GM12878 (cell line): ENCODE measurements around the gene MRPL27. TPM values are rescaled to one million over a fixed set of nuclear protein-coding genes. Genes with fewer than 3 reads are reported as not detected.

Experiments used
- ATAC-seq: fragments of 200-7000 bp; cut with Tn5 transposase; 3 replicates; pipeline ENCODE4 v1.9.1; 2020; ENCODE audit warnings: mild to moderate bottlenecking, moderate library complexity
- BruUV-seq: library from RNA; stranded (reverse); fragments of 400-500 nt; replicated peaks from 2 replicates; lab custom pipeline; 2021; lab: Mats Ljungman, UMichigan
- CTCF ChIA-PET: fragments of 300-600 bp; sonication (Branson Sonifier 250); formaldehyde crosslinking; extraction: SDS; loops from one replicate; lab custom pipeline; 2021; ENCODE audit warnings: inconsistent platforms; lab: Yijun Ruan, JAX
- POLR2A ChIA-PET: fragments of 350-600 bp; formaldehyde crosslinking; extraction: SDS; loops from one replicate; lab custom pipeline; 2021; ENCODE audit warnings: inconsistent platforms; lab: Charles Lee
- RAD21 ChIA-PET: fragments of 300-600 bp; sonication (Branson Sonifier 250); formaldehyde crosslinking; loops from one replicate; lab custom pipeline; 2023; ENCODE audit warnings: antibody characterized with exemption; ENCODE audit not compliant: unreplicated experiment; lab: Charles Lee
- SMC1A ChIA-PET: fragments of 300-600 bp; sonication (Branson Sonifier 250); formaldehyde crosslinking; loops from one replicate; lab custom pipeline; 2023; ENCODE audit not compliant: unreplicated experiment, uncharacterized antibody; lab: Charles Lee
- DNase-seq: peaks from one replicate; pipeline ENCODE4 v3.0.0-alpha.2; 2011; ENCODE audit warnings: low read depth, low spot score
- FAIRE-seq: peaks from 3 replicates; lab custom pipeline; 2011; peaks lifted over from hg19 to GRCh38; lab: Jason Lieb, UNC
- H2AFZ ChIP-seq: 2 replicates; pipeline ENCODE4 v1.6.0; 2011; ENCODE audit warnings: low read depth, low read length, control low read depth; ENCODE audit not compliant: control insufficient read depth
- H3K27ac ChIP-seq: 2 replicates; pipeline ENCODE4 v1.5.1; 2011; ENCODE audit warnings: control low read depth; ENCODE audit not compliant: control insufficient read depth, insufficient read depth
- H3K27me3 ChIP-seq, 2 experiments: replicated peaks in 1 of 2; 2 replicates each; pipeline versions ENCODE4 v1.6.0 to v1.6.1; 2011; ENCODE audit warnings: low read length in 1 of 2; ENCODE audit not compliant: control insufficient read depth in 2 of 2, insufficient read depth in 2 of 2
- H3K36me3 ChIP-seq, 2 experiments: 2 replicates each; pipeline ENCODE4 v1.5.1; 2011; ENCODE audit warnings: low read length in 1 of 2; ENCODE audit not compliant: control insufficient read depth in 2 of 2, insufficient read depth in 2 of 2
- H3K4me1 ChIP-seq: 2 replicates; pipeline ENCODE4 v1.6.1; 2011; ENCODE audit warnings: mild to moderate bottlenecking, low read length, moderate library complexity, mixed read lengths; ENCODE audit not compliant: control insufficient read depth, insufficient read depth
- H3K4me2 ChIP-seq: 2 replicates; pipeline ENCODE4 v1.6.0; 2011; ENCODE audit warnings: control low read depth; ENCODE audit not compliant: control insufficient read depth, insufficient read depth
- H3K4me3 ChIP-seq: fragments of 200-600 bp; sonication (generic); 2 replicates; pipeline ENCODE4 v1.5.1; 2016
- H3K79me2 ChIP-seq: 2 replicates; pipeline ENCODE4 v1.6.0; 2011; ENCODE audit warnings: low read length; ENCODE audit not compliant: control insufficient read depth, insufficient read depth
- H3K9ac ChIP-seq: 2 replicates; pipeline ENCODE4 v1.8.0; 2011; ENCODE audit warnings: low read length, control low read depth, mixed read lengths; ENCODE audit not compliant: control insufficient read depth, insufficient read depth
- H3K9me3 ChIP-seq: replicated peaks from 3 replicates; pipeline ENCODE4 v1.5.1; 2011; ENCODE audit warnings: mild to moderate bottlenecking, low read length; ENCODE audit not compliant: control insufficient read depth, insufficient read depth
- H4K20me1 ChIP-seq: 2 replicates; pipeline ENCODE4 v1.6.0; 2011; ENCODE audit not compliant: control insufficient read depth, insufficient read depth
- CREB1 ChIP-seq: IDR thresholded peaks from 2 replicates; pipeline ENCODE4 v1.6.1; 2012; ENCODE audit warnings: low read depth, mild to moderate bottlenecking, inconsistent platforms
- CREM ChIP-seq: IDR thresholded peaks from 2 replicates; pipeline ENCODE4 v1.6.1; 2014; ENCODE audit warnings: antibody characterized with exemption, low read depth
- EED ChIP-seq: sonication (generic); IDR thresholded peaks from 2 replicates; pipeline ENCODE4 v1.6.1; 2016; ENCODE audit warnings: antibody characterized with exemption, low read depth
- FOXM1 ChIP-seq: IDR thresholded peaks from 2 replicates; pipeline ENCODE4 v1.6.1; 2012; ENCODE audit warnings: low read depth, mild to moderate bottlenecking, inconsistent platforms, low read length, moderate library complexity
- GATAD2B ChIP-seq: fragments of 450-650 bp; conservative IDR thresholded peaks from 2 replicates; pipeline ENCODE4 v1.6.1; 2017; ENCODE audit warnings: low read depth, mild to moderate bottlenecking, moderate library complexity
- IKZF2 ChIP-seq, 2 experiments: fragments of 450-650 bp; IDR thresholded peaks; 2 replicates each; pipeline ENCODE4 v1.6.1; 2017; ENCODE audit warnings: mild to moderate bottlenecking in 2 of 2, moderate library complexity in 2 of 2
- KDM1A ChIP-seq: fragments of 200-600 bp; sonication (generic); IDR thresholded peaks from 2 replicates; pipeline ENCODE4 v1.6.1; 2016; ENCODE audit warnings: borderline replicate concordance
- MTA2 ChIP-seq: fragments of 450-650 bp; IDR thresholded peaks from 2 replicates; pipeline ENCODE4 v1.6.1; 2016; ENCODE audit warnings: low read depth, mild to moderate bottlenecking, moderate library complexity
- MTA3 ChIP-seq: IDR thresholded peaks from 2 replicates; pipeline ENCODE4 v1.6.1; 2012; ENCODE audit warnings: low read length, inconsistent platforms, borderline replicate concordance
- MYC ChIP-seq: IDR thresholded peaks from 2 replicates; pipeline ENCODE4 v1.6.1; 2011; ENCODE audit warnings: mild to moderate bottlenecking, low read length, moderate library complexity, inconsistent platforms; ENCODE audit not compliant: insufficient read depth, insufficient replicate concordance, insufficient read length, severe bottlenecking
- NFIC ChIP-seq: IDR thresholded peaks from 2 replicates; pipeline ENCODE4 v1.6.1; 2012; ENCODE audit warnings: low read depth, mild to moderate bottlenecking, inconsistent platforms, low read length, moderate library complexity
- NFXL1 ChIP-seq: fragments of 450-650 bp; IDR thresholded peaks from 2 replicates; pipeline ENCODE4 v1.6.1; 2017; ENCODE audit warnings: antibody characterized with exemption, mild to moderate bottlenecking, borderline replicate concordance
- NFYB ChIP-seq: IDR thresholded peaks from 2 replicates; pipeline ENCODE4 v1.6.1; 2011; ENCODE audit warnings: low read depth, mild to moderate bottlenecking, low read length, improper control_type of control experiment, moderate library complexity; ENCODE audit not compliant: insufficient read depth
- SMAD5 ChIP-seq: IDR thresholded peaks from 2 replicates; pipeline ENCODE4 v1.6.1; 2016; ENCODE audit warnings: antibody characterized with exemption, low read depth
- ZNF384 ChIP-seq: IDR thresholded peaks from 2 replicates; pipeline ENCODE4 v1.6.1; 2012; ENCODE audit warnings: low read depth, mild to moderate bottlenecking, low read length, improper control_type of control experiment, borderline replicate concordance
- WGBS: methylation state at CpG from one replicate; pipeline ENCODE4 v1.1.6; 2016; ENCODE audit warnings: low lambda C conversion rate; ENCODE audit not compliant: insufficient replicate concordance, insufficient coverage; ENCODE audit errors: missing lambda C conversion rate; 5-methylcytosine and 5-hydroxymethylcytosine counted together
- in situ Hi-C: fragments of 300-500 bp; cut with MboI; formaldehyde crosslinking; loops from 9 replicates; pipeline ENCODE4 v1.14.3; 2018; ENCODE audit warnings: mixed read lengths
- intact Hi-C: fragments of 100-400 bp; cut with micrococcal nuclease; formaldehyde crosslinking; loops from one replicate; pipeline ENCODE4 v1.14.2; 2022; ENCODE audit not compliant: unreplicated experiment
- polyA plus RNA-seq, 11 experiments: library from polyadenylated mRNA; depleted of rRNA in 4 of 11; unstranded in 6 of 11; stranded (reverse) in 5 of 11; fragments of >200 nt; fragmentation: Nextera tagmentation in 4 of 11; fragmentation: Illumina TruSeq in 1 of 11; extraction: Ambion mirVana in 4 of 11; extraction: Trizol in 1 of 11; gene quantifications; 1 replicate in 1 of 11; 2 replicates in 10 of 11; pipeline versions ENCODE4 v1.2.1 to v1.2.3, GENCODE V29; 2011 to 2016; ENCODE audit warnings: inconsistent platforms in 2 of 11, missing spikeins in 2 of 11, low read depth in 1 of 11
- total RNA-seq, 4 experiments: library from RNA; depleted of rRNA in 3 of 4; stranded (reverse); fragments of >200 nt in 3 of 4; fragmentation: Illumina TruSeq in 1 of 4; extraction: Trizol in 1 of 4; gene quantifications; 2 replicates each; pipeline versions ENCODE4 v1.2.1 to v1.2.3, GENCODE V29; 2013 to 2021
- TF ChIP-seq, protein P1 (sequence below): fragments of 450-650 bp; IDR thresholded peaks from 2 replicates; pipeline ENCODE4 v1.6.1; 2017; ENCODE audit warnings: mild to moderate bottlenecking, moderate library complexity
- TF ChIP-seq, protein P2 (sequence below): IDR thresholded peaks from 2 replicates; pipeline ENCODE4 v1.6.1; 2012; ENCODE audit warnings: low read depth, low read length, improper control_type of control experiment
- TF ChIP-seq, protein P3 (sequence below): fragments of 450-650 bp; IDR thresholded peaks from 2 replicates; pipeline ENCODE4 v1.6.1; 2016; ENCODE audit warnings: mild to moderate bottlenecking

MRPL27 gene
- total and polyA plus RNA-seq, 10 of the 15 experiments (the other 5 are each of a cell fraction or from before 2014, with no cell fraction given): 83.0 to 390 (median 131) TPM

DNA sequence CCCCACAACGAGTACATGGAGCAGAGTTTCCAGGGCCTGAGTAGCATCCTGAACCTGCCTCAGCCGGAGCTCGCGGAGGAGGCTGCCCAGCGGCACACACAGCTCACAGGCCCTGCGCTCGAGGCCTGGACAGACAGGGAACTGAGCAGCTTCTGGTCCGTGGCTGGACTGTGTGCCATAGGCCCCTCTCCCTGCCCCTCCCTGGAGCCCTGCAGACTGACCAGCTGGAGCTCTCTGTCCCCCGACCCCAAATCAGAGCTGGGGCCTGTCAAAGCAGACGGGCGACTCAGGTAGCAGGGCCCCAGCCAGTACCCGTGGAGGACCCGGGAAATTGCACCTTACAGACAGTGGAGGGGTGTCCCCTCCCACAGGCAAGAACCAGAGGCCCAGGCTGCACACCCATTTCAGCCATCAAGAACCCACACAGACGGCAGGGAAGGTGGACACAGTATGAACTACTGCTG is 13.0 kb downstream of the MRPL27 start:
- Histone ChIP-seq H3K27me3 (no peaks in the 10 kb centered on the region), H4K20me1 (no peaks in the 10 kb centered on the region), H3K4me3 (no peak overlapping the region), H3K9ac (no peak overlapping the region), H3K27ac (no peak overlapping the region), H3K9me3 (no peaks in the 10 kb centered on the region), H2AFZ (no peak overlapping the region), H3K4me2 (no peak overlapping the region), H3K4me1 (no peaks in the 10 kb centered on the region), H3K79me2 (no peaks in the 10 kb centered on the region), H3K36me3 (peaks cover 9 to 31% of the 10 kb centered on the region in 2 experiments; a peak in 3 of 4 replicates)
- POLR2A ChIA-PET: interaction anchor here (1.3 kb wide), 1 partner anchor 9 kb away, joined by 5 read pairs; no protein-coding TSS in a partner anchor
- intact Hi-C loops: no loop called here
- FAIRE-seq (no peak), DNase-seq (no peak), ATAC-seq (no peak)
- RAD21 ChIA-PET: no interaction called here
- BruUV-seq: no TSS peak
- in situ Hi-C loops: loop anchor here (5.0 kb wide), 1 partner anchor 52 kb away; no protein-coding TSS in a partner anchor
- SMC1A ChIA-PET: interaction anchor here (2.9 kb wide), 1 partner anchor 38 kb away, joined by 26 read pairs; the partner anchor contains the start of gene LRRC59
- WGBS: 89% methylated on average over 14 of the region's 14 CpGs
- CTCF ChIA-PET: interaction anchor here (0.6 to 4.5 kb wide), 4 partner anchors 11 to 404 kb away, joined by 3 to 83 read pairs (median 52); partner anchors contain the start of genes LRRC59, RSAD1 and XYLT2
- TF ChIP-seq, protein P1, sequence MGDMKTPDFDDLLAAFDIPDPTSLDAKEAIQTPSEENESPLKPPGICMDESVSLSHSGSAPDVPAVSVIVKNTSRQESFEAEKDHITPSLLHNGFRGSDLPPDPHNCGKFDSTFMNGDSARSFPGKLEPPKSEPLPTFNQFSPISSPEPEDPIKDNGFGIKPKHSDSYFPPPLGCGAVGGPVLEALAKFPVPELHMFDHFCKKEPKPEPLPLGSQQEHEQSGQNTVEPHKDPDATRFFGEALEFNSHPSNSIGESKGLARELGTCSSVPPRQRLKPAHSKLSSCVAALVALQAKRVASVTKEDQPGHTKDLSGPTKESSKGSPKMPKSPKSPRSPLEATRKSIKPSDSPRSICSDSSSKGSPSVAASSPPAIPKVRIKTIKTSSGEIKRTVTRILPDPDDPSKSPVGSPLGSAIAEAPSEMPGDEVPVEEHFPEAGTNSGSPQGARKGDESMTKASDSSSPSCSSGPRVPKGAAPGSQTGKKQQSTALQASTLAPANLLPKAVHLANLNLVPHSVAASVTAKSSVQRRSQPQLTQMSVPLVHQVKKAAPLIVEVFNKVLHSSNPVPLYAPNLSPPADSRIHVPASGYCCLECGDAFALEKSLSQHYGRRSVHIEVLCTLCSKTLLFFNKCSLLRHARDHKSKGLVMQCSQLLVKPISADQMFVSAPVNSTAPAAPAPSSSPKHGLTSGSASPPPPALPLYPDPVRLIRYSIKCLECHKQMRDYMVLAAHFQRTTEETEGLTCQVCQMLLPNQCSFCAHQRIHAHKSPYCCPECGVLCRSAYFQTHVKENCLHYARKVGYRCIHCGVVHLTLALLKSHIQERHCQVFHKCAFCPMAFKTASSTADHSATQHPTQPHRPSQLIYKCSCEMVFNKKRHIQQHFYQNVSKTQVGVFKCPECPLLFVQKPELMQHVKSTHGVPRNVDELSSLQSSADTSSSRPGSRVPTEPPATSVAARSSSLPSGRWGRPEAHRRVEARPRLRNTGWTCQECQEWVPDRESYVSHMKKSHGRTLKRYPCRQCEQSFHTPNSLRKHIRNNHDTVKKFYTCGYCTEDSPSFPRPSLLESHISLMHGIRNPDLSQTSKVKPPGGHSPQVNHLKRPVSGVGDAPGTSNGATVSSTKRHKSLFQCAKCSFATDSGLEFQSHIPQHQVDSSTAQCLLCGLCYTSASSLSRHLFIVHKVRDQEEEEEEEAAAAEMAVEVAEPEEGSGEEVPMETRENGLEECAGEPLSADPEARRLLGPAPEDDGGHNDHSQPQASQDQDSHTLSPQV: no peak
- TF ChIP-seq CREM (no peak), NFYB (no peak), IKZF2 (IDR thresholded peaks at IDR 0.05) (no peak), FOXM1 (no peak), MTA3 (no peak), GATAD2B (no peak), CREB1 (no peak), NFXL1 (no peak), NFIC (no peak), MTA2 (no peak), SMAD5 (no peak), EED (no peak), MYC (no peak), KDM1A (no peak), ZNF384 (no peak)
- TF ChIP-seq, protein P2, sequence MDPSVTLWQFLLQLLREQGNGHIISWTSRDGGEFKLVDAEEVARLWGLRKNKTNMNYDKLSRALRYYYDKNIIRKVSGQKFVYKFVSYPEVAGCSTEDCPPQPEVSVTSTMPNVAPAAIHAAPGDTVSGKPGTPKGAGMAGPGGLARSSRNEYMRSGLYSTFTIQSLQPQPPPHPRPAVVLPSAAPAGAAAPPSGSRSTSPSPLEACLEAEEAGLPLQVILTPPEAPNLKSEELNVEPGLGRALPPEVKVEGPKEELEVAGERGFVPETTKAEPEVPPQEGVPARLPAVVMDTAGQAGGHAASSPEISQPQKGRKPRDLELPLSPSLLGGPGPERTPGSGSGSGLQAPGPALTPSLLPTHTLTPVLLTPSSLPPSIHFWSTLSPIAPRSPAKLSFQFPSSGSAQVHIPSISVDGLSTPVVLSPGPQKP: no peak
- TF ChIP-seq, protein P3, sequence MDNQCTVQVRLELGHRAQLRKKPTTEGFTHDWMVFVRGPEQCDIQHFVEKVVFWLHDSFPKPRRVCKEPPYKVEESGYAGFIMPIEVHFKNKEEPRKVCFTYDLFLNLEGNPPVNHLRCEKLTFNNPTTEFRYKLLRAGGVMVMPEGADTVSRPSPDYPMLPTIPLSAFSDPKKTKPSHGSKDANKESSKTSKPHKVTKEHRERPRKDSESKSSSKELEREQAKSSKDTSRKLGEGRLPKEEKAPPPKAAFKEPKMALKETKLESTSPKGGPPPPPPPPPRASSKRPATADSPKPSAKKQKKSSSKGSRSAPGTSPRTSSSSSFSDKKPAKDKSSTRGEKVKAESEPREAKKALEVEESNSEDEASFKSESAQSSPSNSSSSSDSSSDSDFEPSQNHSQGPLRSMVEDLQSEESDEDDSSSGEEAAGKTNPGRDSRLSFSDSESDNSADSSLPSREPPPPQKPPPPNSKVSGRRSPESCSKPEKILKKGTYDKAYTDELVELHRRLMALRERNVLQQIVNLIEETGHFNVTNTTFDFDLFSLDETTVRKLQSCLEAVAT: no peak
